A673 (cell line): ENCODE measurements around the gene AMPD2. TPM values are rescaled to one million over a fixed set of nuclear protein-coding genes. Genes with fewer than 3 reads are reported as not detected.

Source experiments
- BruUV-seq: library from RNA; stranded (reverse); fragments of 400-500 nt; replicated peaks from 2 replicates; lab custom pipeline; 2021; lab: Mats Ljungman, UMichigan
- CTCF ChIA-PET: fragments of 300-600 bp; sonication (Branson Sonifier 250); formaldehyde crosslinking; loops from one replicate; lab custom pipeline; 2022; ENCODE audit warnings: antibody characterized with exemption; lab: Charles Lee
- POLR2A ChIA-PET: fragments of 300-600 bp; sonication (Branson Sonifier 250); formaldehyde crosslinking; loops from one replicate; lab custom pipeline; 2022; ENCODE audit warnings: antibody characterized with exemption; ENCODE audit not compliant: low non-redundant PET; lab: Charles Lee
- DNase-seq: peaks from one replicate; pipeline ENCODE4 v3.0.0-alpha.2; 2015; ENCODE audit warnings: low spot score
- H3K27ac ChIP-seq: fragments of 200-600 bp; sonication (generic); 2 replicates; pipeline ENCODE4 v1.5.1; 2016; ENCODE audit warnings: mixed run types, low read depth, mild to moderate bottlenecking, mixed read lengths, antibody characterized with exemption, low read length; ENCODE audit not compliant: poor library complexity, severe bottlenecking
- H3K27me3 ChIP-seq: fragments of 200-600 bp; sonication (generic); replicated peaks from 2 replicates; pipeline ENCODE4 v1.6.1; 2017; ENCODE audit warnings: mixed run types, low read depth, mild to moderate bottlenecking, mixed read lengths, antibody characterized with exemption, low read length; ENCODE audit not compliant: insufficient read depth, poor library complexity
- H3K36me3 ChIP-seq: fragments of 200-600 bp; sonication (generic); 2 replicates; pipeline ENCODE4 v1.6.1; 2016; ENCODE audit warnings: mixed run types, mild to moderate bottlenecking, mixed read lengths, antibody characterized with exemption, low read length; ENCODE audit not compliant: insufficient read depth, poor library complexity, severe bottlenecking
- H3K4me1 ChIP-seq: fragments of 200-600 bp; sonication (generic); 2 replicates; pipeline ENCODE4 v1.6.1; 2017; ENCODE audit warnings: mixed run types, mild to moderate bottlenecking, mixed read lengths, antibody characterized with exemption, low read length; ENCODE audit not compliant: insufficient read depth, poor library complexity, severe bottlenecking
- H3K4me3 ChIP-seq: fragments of 200-600 bp; sonication (generic); 2 replicates; pipeline ENCODE4 v1.5.1; 2016; ENCODE audit warnings: low read depth, mixed run types, mild to moderate bottlenecking, mixed read lengths, low read length; ENCODE audit not compliant: poor library complexity, severe bottlenecking
- H3K9me3 ChIP-seq: fragments of 200-600 bp; sonication (generic); 2 replicates; pipeline ENCODE4 v1.6.1; 2016; ENCODE audit warnings: mixed run types, low read depth, mild to moderate bottlenecking, mixed read lengths, antibody characterized with exemption, low read length; ENCODE audit not compliant: poor library complexity, severe bottlenecking
- CTCF ChIP-seq: fragments of 300-800, 200-600 bp; sonication (generic); conservative IDR thresholded peaks from 2 replicates; pipeline ENCODE4 v1.5.1; 2017; ENCODE audit warnings: low read depth, mild to moderate bottlenecking, antibody characterized with exemption, low read length, moderate library complexity, mixed read lengths
- EZH2 ChIP-seq: fragments of 200-600 bp; sonication (generic); IDR thresholded peaks from 2 replicates; pipeline ENCODE4 v1.6.1; 2017; ENCODE audit warnings: borderline replicate concordance, low read depth, mild to moderate bottlenecking, mixed read lengths, antibody characterized with exemption, low read length; ENCODE audit not compliant: poor library complexity, severe bottlenecking
- intact Hi-C: fragments of 100-400 bp; cut with micrococcal nuclease; formaldehyde crosslinking; loops from one replicate; pipeline ENCODE4 v1.10.0; 2022; ENCODE audit not compliant: unreplicated experiment
- total RNA-seq: library from RNA; stranded (reverse); gene quantifications from 2 replicates; pipeline ENCODE4 v1.2.3, GENCODE V29; 2021

The AMPD2 gene
- total RNA-seq, 1 experiment from 2014 or later = 132 TPM

- H3K9me3 ChIP-seq = no peaks in the 10 kb centered on the region
- no peaks in the 10 kb centered on the region for H3K4me1 ChIP-seq
- TF ChIP-seq CTCF = no peak
- TF ChIP-seq EZH2 = no peak
- no peaks in the 10 kb centered on the region for H3K27me3 ChIP-seq
- POLR2A ChIA-PET = no interaction called here
- no peak for DNase-seq
- intact Hi-C loops = no loop called here
- no peak overlapping the region for H3K4me3 ChIP-seq
- CTCF ChIA-PET = no interaction called here
- H3K27ac ChIP-seq = no peak overlapping the region
- TSS peak; percentile 2 for BruUV-seq
- H3K36me3 ChIP-seq = peaks cover 77% of the 10 kb centered on the region
Measured at GRCh38 chr1:109584766-109585165, 34.9 kb upstream of the AMPD2 start.

- Histone ChIP-seq H3K4me3 (no peak overlapping the region), H3K4me1 (no peaks in the 10 kb centered on the region), H3K27me3 (no peaks in the 10 kb centered on the region), H3K36me3 (peaks cover 78% of the 10 kb centered on the region), H3K9me3 (no peaks in the 10 kb centered on the region), H3K27ac (no peak overlapping the region)
- ChIA-PET CTCF (no interaction called here), POLR2A (no interaction called here)
- no peak for TF ChIP-seq CTCF
- TF ChIP-seq EZH2 = no peak
- BruUV-seq = no TSS peak
- intact Hi-C loops = no loop called here
- DNase-seq = no peak
Measured at GRCh38 chr1:109586055-109586454, 33.6 kb upstream of the AMPD2 start.

GRCh38 chr1:109589177-109589576 lies 30.5 kb upstream of the AMPD2 start:
- no peaks in the 10 kb centered on the region for H3K4me1 ChIP-seq
- ChIA-PET CTCF (no interaction called here), POLR2A (no interaction called here)
- no peaks in the 10 kb centered on the region for H3K27me3 ChIP-seq
- DNase-seq = no peak
- H3K9me3 ChIP-seq = no peaks in the 10 kb centered on the region
- no TSS peak for BruUV-seq
- H3K36me3 ChIP-seq = peaks cover 83% of the 10 kb centered on the region
- no peak for TF ChIP-seq EZH2
- TF ChIP-seq CTCF = no peak
- H3K27ac ChIP-seq = no peak overlapping the region
- intact Hi-C loops = no loop called here
- no peak overlapping the region for H3K4me3 ChIP-seq
